Measurements from ENCODE around the gene ANKRD33.

DNA sequence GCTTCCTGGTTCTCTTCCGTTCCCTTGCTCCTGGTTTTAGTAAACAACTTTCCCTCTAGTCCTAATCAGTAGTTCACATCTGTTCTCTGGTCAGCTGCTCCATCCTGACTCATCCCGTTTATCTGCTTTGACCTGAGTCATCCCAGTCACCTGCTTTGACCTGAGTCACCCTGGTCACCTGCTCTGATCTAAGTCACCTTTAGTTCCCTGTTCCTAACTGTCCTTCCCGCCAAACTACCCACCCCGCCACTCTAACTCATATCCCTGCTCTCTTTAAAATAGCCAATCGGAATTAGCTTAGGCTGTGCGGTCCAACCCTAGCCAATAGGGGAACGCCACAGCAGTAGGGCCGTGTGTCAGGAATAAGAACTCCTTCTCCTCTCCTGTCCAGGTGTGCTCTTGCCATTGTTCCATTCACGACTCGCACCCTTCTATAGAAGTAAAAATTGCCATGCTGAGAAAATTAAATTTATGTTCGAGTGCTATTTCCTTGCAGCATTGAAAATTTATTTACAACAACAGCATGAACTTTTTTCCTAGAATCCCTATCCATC is 3.1 kb upstream of the ANKRD33 start:
- TF ChIP-seq, protein P1, sequence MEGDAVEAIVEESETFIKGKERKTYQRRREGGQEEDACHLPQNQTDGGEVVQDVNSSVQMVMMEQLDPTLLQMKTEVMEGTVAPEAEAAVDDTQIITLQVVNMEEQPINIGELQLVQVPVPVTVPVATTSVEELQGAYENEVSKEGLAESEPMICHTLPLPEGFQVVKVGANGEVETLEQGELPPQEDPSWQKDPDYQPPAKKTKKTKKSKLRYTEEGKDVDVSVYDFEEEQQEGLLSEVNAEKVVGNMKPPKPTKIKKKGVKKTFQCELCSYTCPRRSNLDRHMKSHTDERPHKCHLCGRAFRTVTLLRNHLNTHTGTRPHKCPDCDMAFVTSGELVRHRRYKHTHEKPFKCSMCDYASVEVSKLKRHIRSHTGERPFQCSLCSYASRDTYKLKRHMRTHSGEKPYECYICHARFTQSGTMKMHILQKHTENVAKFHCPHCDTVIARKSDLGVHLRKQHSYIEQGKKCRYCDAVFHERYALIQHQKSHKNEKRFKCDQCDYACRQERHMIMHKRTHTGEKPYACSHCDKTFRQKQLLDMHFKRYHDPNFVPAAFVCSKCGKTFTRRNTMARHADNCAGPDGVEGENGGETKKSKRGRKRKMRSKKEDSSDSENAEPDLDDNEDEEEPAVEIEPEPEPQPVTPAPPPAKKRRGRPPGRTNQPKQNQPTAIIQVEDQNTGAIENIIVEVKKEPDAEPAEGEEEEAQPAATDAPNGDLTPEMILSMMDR (conservative IDR thresholded peaks at IDR 0.05; ENCODE audit: low read depth, low read length): no peak
- TF ChIP-seq EZH2phosphoT487 (IDR thresholded peaks at IDR 0.05; ENCODE audit: borderline replicate concordance, low read length) (no peak), EZH2 (IDR thresholded peaks at IDR 0.05; ENCODE audit: low read length, unreplicated experiment) (no peak)
